Activated CD8-positive, alpha-beta T cell treated with anti-CD3 and anti-CD28 coated beads, Interleukin-2, amount 10 ng/mL, durations not matched to agents 7 days and 5 days (primary cell): ENCODE data around the gene LCN1. TPM values are rescaled to one million over a fixed set of nuclear protein-coding genes. Genes with fewer than 3 reads are reported as not detected.
"Not testable (repeated sequence)": the region's sequence is repeated elsewhere in the genome, so short reads cannot be mapped to it uniquely, and the experiment has no call there.

Experiments used
- ATAC-seq: fragments of 150-1000 bp; cut with Tn5 transposase; one replicate; pipeline ENCODE4 v1.10.0; 2021; ENCODE audit warnings: moderate library complexity
- CTCF ChIA-PET: fragments of 350-600 bp; sonication (Branson Sonifier 250); formaldehyde crosslinking; loops from one replicate; lab custom pipeline; 2021; ENCODE audit warnings: antibody characterized with exemption; lab: Charles Lee
- POLR2A ChIA-PET: fragments of 350-600 bp; sonication (Branson Sonifier 250); formaldehyde crosslinking; loops from one replicate; lab custom pipeline; 2021; ENCODE audit warnings: antibody characterized with exemption; lab: Charles Lee
- DNase-seq: peaks from one replicate; pipeline ENCODE4 v3.0.0-alpha.2; 2020
- H3K27ac Mint-ChIP-seq: one replicate; pipeline ENCODE4 v1.8.0; 2021; ENCODE audit warnings: mild to moderate bottlenecking, mixed read lengths
- H3K27me3 Mint-ChIP-seq: one replicate; pipeline ENCODE4 v1.8.0; 2021; ENCODE audit warnings: low read depth, mixed read lengths
- H3K36me3 Mint-ChIP-seq: one replicate; pipeline ENCODE4 v1.8.0; 2021; ENCODE audit warnings: low read depth, mixed read lengths
- H3K4me1 Mint-ChIP-seq: one replicate; pipeline ENCODE4 v1.8.0; 2021; ENCODE audit warnings: low read depth, mixed read lengths
- H3K4me3 Mint-ChIP-seq: one replicate; pipeline ENCODE4 v1.8.0; 2021; ENCODE audit warnings: mild to moderate bottlenecking, mixed read lengths
- H3K9me3 Mint-ChIP-seq: one replicate; pipeline ENCODE4 v1.8.0; 2022; ENCODE audit warnings: mixed read lengths; ENCODE audit not compliant: insufficient read depth
- total RNA-seq, 2 experiments: library from RNA; stranded (reverse); gene quantifications; one replicate each; pipeline ENCODE4 v1.2.3, GENCODE V29; 2021

LCN1 gene
- total RNA-seq, 2 experiments from 2014 or later: not detected

DNA sequence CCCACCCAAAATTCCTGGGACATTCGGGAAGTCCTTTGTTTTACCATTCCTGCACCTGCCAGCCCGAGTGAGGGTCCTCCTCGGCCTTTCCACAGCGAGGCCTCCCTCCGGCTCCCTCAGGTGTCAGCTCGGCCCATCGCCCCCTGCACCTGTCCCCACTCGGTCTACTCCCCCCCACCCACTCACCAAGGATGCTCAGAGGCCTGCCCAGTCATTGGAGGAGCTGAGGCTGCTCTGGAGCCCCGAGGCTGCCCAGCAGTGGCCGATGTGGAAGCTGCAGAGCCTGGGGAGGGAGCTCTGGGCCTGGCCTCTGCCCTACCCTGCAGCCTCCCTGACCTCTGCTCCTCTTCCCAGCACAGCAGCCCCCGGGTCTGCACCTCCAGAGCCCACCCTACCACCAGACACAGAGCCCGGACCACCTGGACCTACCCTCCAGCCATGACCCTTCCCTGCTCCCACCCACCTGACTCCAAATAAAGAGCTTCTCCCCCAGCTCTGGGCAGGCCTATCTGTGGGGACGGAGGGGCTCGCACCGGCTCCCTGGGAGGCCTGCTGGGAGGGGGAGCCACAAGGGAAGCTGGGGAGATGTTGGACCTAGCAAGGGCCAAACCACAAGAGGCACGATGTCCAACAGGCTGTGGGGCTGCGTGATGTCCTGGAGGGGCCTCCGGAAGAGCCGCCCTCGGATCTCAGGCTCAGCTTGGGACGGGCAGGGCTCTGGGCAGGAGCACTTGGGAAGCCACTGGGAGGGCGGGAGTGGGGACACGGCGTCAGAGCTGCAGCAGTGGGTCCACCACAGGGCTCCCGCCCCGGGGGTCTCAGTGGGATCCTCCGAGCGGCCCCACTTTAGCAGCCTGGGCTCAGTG, 28.5 kb downstream of the LCN1 start:
- DNase-seq, H3K27ac Mint-ChIP-seq, H3K36me3 Mint-ChIP-seq, POLR2A ChIA-PET, ATAC-seq, H3K9me3 Mint-ChIP-seq, H3K4me1 Mint-ChIP-seq, H3K27me3 Mint-ChIP-seq, H3K4me3 Mint-ChIP-seq: not testable (repeated sequence)
- CTCF ChIA-PET: interaction anchor here (0.5 to 0.7 kb wide), 2 partner anchors 17 to 45 kb away, joined by 3 read pairs; no protein-coding TSS in a partner anchor

DNA sequence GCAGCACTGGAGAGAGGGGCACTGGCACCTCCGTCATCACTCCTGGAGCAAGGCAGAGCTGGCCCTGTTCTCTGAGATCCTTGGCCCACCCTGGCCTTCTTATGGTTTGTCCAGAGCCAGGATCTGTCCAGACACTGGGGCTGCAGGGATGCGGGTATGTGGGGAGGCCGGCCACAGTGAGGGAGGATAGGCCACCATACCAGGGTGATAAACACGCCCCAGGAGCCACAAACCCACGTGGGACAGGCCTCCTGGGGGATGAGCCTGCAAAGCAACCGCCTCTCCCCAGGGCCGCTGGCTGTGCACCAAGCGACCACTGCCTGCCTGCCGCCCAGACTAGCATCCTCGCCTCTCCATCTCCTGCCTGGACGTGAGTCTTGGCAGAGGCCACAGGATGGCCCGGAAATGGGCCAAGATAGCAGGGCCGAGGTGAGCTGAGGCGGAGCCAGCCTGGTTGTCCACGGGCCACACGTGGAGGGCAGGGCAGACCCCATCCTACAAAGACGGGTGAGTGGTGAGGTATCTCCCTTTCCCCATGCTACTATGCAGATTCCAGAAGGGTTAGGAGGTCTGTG, 29.2 kb downstream of the LCN1 start:
- DNase-seq: no peak
- no peaks in the 10 kb centered on the region for H3K27me3 Mint-ChIP-seq
- no peaks in the 10 kb centered on the region for H3K4me1 Mint-ChIP-seq
- CTCF ChIA-PET: interaction anchor here (0.5 to 0.7 kb wide), 2 partner anchors 16 to 46 kb away, joined by 3 read pairs; no protein-coding TSS in a partner anchor
- H3K36me3 Mint-ChIP-seq: no peaks in the 10 kb centered on the region
- H3K27ac Mint-ChIP-seq: no peak overlapping the region
- POLR2A ChIA-PET: no interaction called here
- no peaks in the 10 kb centered on the region for H3K9me3 Mint-ChIP-seq
- no peak overlapping the region for H3K4me3 Mint-ChIP-seq
- no peak for ATAC-seq

DNA sequence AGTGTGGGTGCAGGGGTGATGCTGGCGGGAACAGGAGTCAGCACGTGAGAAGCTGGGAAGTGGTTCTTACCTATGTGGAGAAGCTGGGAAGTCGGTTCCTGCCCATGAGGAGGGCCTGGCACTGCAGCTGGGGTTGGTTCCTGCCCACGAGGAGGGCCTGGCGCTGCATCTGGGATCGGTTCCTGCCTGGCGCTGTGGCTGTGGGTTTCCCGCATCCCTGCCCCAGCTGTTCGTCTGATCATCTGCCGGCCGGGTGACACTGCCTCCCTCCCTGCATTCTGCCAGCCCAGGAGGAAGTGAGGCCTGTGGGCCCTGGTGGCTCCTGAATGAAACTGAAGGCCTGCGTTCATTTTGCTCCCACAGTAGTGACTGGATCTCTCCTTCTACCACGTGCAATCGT, 29.8 kb downstream of the LCN1 start:
- Mint-ChIP-seq H3K4me3 (no peak overlapping the region), H3K27ac (no peak overlapping the region), H3K27me3 (no peaks in the 10 kb centered on the region), H3K4me1 (no peaks in the 10 kb centered on the region), H3K9me3 (no peaks in the 10 kb centered on the region), H3K36me3 (no peaks in the 10 kb centered on the region)
- DNase-seq (no peak), ATAC-seq (no peak)
- CTCF ChIA-PET: no interaction called here
- POLR2A ChIA-PET: no interaction called here

DNA sequence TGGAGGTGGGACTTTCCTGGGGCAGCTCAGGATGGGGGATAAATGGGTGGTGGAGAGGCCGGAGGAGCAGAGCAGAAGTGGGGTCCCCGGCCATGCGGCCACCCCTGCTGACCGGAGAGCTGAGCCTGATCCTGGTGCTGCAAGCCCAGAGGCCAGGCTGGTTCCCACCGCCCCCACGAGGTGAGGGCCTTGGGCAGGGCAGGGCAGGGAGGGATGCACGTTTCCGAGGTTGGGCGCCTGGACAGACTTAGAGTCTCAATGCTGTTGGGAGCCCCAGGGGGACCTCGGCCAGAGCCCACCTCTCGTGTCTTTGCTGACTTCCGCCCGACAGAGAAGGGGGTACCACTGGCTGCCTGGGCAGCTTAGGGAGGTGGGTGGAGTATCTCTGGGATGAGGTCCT, 30.2 kb downstream of the LCN1 start:
- ATAC-seq (no peak), DNase-seq (no peak)
- Mint-ChIP-seq H3K4me3 (no peak overlapping the region), H3K27ac (no peak overlapping the region), H3K36me3 (no peaks in the 10 kb centered on the region), H3K27me3 (no peaks in the 10 kb centered on the region), H3K9me3 (no peaks in the 10 kb centered on the region), H3K4me1 (no peaks in the 10 kb centered on the region)
- POLR2A ChIA-PET: no interaction called here
- CTCF ChIA-PET: no interaction called here

DNA sequence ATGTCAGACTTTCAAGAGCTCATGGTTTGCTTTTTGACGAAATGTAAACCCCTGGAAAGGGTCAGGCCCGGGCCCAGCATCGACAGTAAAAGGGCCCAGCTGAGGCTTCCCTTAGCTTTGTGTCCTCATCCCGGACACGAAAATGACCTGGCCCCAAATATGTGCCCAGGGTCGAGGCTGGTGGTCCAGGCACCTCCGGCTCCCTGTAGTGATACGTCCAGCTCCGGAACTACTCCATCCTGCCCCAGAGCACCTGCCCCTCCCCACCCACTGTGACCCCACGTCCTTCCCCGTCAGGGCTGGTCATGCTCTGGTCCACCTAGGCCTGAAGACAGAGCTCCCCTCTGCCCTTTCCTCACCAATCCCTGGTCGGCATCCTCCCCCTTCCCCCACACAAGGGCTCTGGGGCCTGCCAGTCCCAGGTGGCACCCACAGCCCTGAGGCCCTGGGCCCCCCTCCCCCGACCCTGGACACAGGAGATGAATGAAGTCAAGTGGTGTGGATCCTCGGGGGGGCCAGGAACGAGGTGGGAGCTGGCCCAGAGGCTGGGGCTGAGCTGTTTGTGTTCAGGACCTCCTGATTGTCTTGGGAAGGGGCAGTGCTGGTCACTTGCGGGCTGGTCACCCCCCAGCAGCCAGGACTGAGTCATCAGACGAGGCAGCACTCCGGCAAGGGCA, 30.9 kb downstream of the LCN1 start:
- no peak overlapping the region for H3K27ac Mint-ChIP-seq
- no peaks in the 10 kb centered on the region for H3K36me3 Mint-ChIP-seq
- no peak for ATAC-seq
- no peaks in the 10 kb centered on the region for H3K4me1 Mint-ChIP-seq
- H3K27me3 Mint-ChIP-seq: no peaks in the 10 kb centered on the region
- DNase-seq: no peak
- CTCF ChIA-PET: no interaction called here
- no peak overlapping the region for H3K4me3 Mint-ChIP-seq
- no peaks in the 10 kb centered on the region for H3K9me3 Mint-ChIP-seq
- POLR2A ChIA-PET: interaction anchor here (0.6 kb wide), 1 partner anchor 1678 kb away, joined by 3 read pairs; no protein-coding TSS in a partner anchor

DNA sequence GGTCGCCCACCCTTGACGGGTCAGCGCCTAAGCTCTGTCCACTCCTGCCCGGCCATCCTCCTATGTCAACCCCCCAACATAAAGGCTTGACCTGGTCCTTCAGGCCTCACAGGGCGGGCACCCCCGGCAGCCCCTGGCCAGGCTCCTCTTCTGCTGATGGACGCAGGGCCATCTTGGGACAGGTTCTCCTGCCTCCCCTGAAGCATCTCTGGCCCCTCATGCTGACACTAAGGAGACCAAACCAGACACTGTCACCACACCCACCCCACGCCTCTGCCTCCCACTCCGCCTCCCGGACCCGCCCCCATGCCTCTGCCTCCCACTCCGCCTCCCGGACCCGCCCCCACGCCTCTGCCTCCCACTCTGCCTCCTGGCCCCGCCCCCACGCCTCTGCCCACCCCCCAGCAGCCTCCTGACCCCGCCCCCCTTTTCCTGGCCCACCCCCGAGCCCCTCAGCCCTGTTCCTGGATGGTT, 31.5 kb downstream of the LCN1 start:
- no peaks in the 10 kb centered on the region for H3K4me1 Mint-ChIP-seq
- CTCF ChIA-PET: no interaction called here
- H3K27me3 Mint-ChIP-seq: no peaks in the 10 kb centered on the region
- H3K4me3 Mint-ChIP-seq: no peak overlapping the region
- ATAC-seq (no peak), DNase-seq (no peak)
- H3K27ac Mint-ChIP-seq: no peak overlapping the region
- H3K9me3 Mint-ChIP-seq: no peaks in the 10 kb centered on the region
- POLR2A ChIA-PET: no interaction called here
- no peaks in the 10 kb centered on the region for H3K36me3 Mint-ChIP-seq

DNA sequence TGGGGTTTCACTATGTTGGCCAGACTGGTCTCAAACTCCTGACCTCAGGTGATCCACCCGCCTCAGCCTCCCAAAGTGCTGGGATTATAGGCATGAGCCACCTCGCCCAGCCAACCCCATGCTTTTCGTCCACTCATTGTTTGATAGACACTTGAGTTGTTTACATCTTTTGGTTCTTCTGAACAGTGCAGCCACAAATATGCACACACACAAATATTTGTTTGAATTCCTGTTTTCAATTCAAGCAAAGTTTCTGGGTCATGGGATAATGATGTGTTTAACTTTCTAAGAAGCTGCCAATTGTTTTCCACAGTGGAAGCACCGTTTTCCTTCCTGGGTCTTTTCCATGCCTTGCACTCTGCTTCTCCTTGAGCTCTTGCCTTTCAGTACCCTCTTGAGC, 33.5 kb downstream of the LCN1 start:
- Mint-ChIP-seq H3K4me1 (no peaks in the 10 kb centered on the region), H3K4me3 (no peak overlapping the region), H3K27me3 (no peaks in the 10 kb centered on the region), H3K9me3 (no peaks in the 10 kb centered on the region), H3K36me3 (no peaks in the 10 kb centered on the region), H3K27ac (no peak overlapping the region)
- ATAC-seq (no peak), DNase-seq (no peak)
- ChIA-PET POLR2A (no interaction called here), CTCF (no interaction called here)

DNA sequence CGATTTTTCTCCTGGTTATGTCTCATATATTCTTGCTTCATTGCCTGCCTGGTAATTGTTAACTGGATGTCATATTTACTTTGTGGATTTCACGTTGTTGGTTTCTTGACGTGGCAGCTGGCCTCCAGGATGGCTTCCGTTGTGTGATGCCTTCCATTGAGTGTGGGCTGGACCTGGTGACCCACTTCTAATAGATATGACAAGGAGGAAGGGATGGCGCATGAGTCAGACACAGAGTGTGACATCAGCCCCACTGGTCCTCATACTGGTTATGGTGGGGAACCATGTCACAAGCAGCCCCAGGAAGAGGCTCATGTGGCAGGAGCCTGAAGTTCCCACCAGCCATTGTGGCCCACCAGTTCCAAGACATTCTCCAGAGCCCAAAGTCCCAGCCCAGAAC, 34.0 kb downstream of the LCN1 start:
- H3K9me3 Mint-ChIP-seq: no peaks in the 10 kb centered on the region
- CTCF ChIA-PET: no interaction called here

DNA sequence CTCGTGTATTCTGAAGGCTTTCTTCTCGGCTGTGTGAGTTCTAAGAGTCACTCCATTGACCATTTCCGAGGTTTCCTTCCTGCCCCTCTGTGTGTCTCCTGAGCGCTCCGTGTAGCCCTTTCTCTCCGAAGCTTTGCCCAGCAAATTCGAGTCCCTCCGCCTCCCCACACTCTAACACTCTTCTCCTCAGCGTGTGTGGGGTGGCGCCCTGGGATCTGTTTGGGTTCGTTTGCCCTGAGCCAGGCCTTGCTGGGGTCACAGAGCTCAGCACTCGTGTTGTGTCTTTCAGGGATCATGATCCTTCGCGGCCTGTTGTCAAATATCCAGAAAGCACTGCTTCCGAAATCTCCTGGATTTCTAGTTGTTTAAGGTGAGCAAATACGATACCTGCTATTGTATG, 34.7 kb downstream of the LCN1 start:
- Mint-ChIP-seq H3K4me3 (no peak overlapping the region), H3K27ac (no peak overlapping the region), H3K36me3 (no peaks in the 10 kb centered on the region), H3K9me3 (no peaks in the 10 kb centered on the region), H3K27me3 (no peaks in the 10 kb centered on the region), H3K4me1 (no peaks in the 10 kb centered on the region)
- ATAC-seq (no peak), DNase-seq (no peak)
- ChIA-PET POLR2A (no interaction called here), CTCF (no interaction called here)

More for the DNA sequence above, 34.0 kb downstream of the LCN1 start:
- H3K4me3 Mint-ChIP-seq: no peak overlapping the region
- no peak overlapping the region for H3K27ac Mint-ChIP-seq
- no peak for ATAC-seq
- no peaks in the 10 kb centered on the region for H3K27me3 Mint-ChIP-seq
- POLR2A ChIA-PET: no interaction called here
- DNase-seq: no peak
- no peaks in the 10 kb centered on the region for H3K36me3 Mint-ChIP-seq
- no peaks in the 10 kb centered on the region for H3K4me1 Mint-ChIP-seq

DNA sequence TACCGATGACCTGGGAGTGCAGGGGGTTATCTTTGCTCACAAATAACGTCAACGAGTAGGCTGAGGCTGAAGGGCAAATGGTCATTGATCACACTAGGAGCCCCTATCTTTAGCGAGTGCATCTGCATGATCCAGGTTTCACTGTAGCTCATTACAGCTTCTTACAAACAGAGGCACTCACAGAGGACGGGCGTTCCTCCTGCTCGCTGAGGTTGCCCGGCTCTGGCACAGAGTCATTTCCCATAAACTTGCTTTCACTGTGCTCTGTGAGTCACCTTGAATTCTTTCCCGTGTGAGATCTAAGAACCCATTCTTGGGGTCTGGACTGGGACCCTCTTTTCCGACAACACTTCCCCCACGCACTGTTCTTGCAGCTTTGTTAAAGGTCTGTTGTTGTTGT, 38.4 kb downstream of the LCN1 start:
- H3K27ac Mint-ChIP-seq: no peak overlapping the region
- no peaks in the 10 kb centered on the region for H3K36me3 Mint-ChIP-seq
- ChIA-PET CTCF (no interaction called here), POLR2A (no interaction called here)
- H3K4me1 Mint-ChIP-seq: no peaks in the 10 kb centered on the region
- ATAC-seq (no peak), DNase-seq (no peak)
- H3K9me3 Mint-ChIP-seq: no peaks in the 10 kb centered on the region
- no peaks in the 10 kb centered on the region for H3K27me3 Mint-ChIP-seq
- no peak overlapping the region for H3K4me3 Mint-ChIP-seq

DNA sequence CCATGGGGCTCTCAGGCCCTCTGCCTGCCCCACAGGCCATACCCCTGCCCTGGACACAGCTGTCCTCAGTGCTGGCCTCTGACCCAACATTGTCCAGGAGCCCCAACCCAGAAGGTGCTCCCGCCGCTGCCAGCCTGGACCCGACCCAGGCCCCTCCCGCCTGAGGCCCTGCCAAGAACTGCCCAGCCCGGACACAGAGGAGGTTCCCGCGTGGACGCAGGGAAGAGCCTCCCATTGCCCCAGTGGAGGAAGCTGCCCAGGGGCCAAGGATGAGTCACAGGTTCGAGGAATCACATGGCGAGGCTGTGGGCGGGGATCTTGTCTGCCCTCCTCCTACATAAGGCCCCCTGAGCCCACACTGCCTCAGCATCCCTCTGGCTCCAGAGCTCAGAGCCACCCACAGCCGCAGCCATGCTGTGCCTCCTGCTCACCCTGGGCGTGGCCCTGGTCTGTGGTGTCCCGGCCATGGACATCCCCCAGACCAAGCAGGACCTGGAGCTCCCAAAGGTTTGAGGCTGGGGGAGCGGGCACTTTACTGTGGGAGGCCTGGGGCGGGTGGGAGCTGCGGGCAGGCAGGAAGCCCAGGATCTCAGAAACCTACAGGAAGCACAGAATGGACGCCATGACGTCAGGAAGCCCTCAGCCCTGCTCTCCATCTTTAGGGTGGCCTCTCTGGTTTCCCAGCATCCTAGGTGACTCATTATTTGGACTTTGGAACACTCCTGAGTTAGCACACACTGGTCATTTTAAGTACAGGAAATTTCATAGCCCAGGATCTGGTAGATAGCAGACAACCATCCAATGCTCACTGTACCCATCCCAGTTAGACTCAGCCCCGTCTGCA, 40.4 kb downstream of the LCN1 start, which contains the start of gene PAEP:
Gene PAEP (plus strand): TSS at position 366 of the 844 bp plus-strand sequence.
- no peak within 1 kb of the TSS for H3K27ac Mint-ChIP-seq
- peaks cover 3% of the 10 kb centered on the region for H3K4me1 Mint-ChIP-seq
- no peaks in the 10 kb centered on the region for H3K27me3 Mint-ChIP-seq
- ATAC-seq (no peak), DNase-seq (no peak)
- ChIA-PET CTCF (no interaction called here), POLR2A (no interaction called here)
- H3K36me3 Mint-ChIP-seq: no peaks in the 10 kb centered on the region
- H3K9me3 Mint-ChIP-seq: no peaks in the 10 kb centered on the region
- no peak within 1 kb of the TSS for H3K4me3 Mint-ChIP-seq
